Dermis blood vessel endothelial cell (primary cell): ENCODE measurements around the gene MEX3D. TPM values are rescaled to one million over a fixed set of nuclear protein-coding genes. Genes with fewer than 3 reads are reported as not detected.

ENCODE experiments used
- DNase-seq: peaks from one replicate; pipeline ENCODE4 v3.0.0; 2010
- total RNA-seq: library from RNA; depleted of rRNA; stranded (reverse); fragments of >200 nt; gene quantifications from 2 replicates; pipeline ENCODE4 v1.2.3, GENCODE V29; 2014

MEX3D gene
- 82.4 and 121 TPM in 2 replicates for total RNA-seq

DNA sequence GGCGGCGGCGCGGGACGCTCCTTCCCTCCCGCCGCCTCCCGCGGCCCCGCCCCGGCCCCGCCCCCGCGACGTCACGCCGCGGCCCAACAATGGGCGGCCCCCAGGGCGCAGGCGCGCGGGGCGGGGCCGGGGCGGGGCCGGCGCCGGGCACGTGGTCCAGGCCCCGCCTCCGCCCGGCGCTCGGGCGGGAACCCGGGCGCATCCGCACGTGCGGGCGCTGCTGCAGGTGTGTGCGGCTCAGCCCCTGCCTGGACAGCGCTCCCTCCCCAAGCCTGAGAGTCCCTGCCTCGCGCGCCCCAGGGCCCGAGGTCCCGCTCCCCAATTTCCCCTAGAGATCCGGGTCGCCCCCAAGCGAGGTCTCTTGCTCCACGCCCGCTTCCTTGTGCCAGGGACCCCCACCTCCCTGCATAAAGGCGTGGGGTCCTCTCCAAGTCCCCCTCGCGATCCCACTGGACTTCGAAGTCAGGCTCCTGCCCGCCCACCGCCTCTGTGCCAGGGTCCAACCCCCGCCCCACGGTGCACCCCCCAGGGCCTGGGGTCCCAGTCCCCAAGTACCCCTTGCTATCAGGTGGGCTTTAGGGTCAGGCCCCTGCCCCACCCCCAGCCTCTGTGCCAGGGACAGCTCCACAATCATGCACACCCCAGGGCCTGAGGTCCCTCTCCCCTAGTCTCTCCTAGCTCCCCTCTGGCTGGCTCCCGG lies at the start of gene MEX3D:
Gene MEX3D, minus strand, starts transcription at position 6 of the 700 bp plus-strand sequence. CDS start 267 bp downstream, outside the sequence.
- DNase-seq, result peak; percentile 81

DNA sequence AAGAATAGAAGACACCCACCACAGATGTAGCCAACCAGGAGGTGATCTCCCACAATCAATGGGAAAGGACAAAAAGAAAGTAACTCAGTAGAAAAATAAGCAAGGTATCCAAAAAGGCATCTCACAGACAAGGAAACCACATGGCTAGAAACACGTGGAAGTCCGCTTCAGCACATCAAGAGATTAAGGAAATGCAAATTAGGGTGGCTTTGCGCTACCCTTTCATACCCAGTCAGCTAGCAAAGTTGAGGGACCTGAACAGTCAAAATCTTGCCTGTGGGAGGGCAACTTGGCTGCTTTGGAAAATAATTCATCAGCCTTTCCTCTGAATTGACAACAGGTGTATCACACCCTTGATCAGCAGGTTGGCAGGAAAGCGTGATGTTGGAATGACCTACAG lies 48.8 kb upstream of the MEX3D start:
- no peak for DNase-seq

DNA sequence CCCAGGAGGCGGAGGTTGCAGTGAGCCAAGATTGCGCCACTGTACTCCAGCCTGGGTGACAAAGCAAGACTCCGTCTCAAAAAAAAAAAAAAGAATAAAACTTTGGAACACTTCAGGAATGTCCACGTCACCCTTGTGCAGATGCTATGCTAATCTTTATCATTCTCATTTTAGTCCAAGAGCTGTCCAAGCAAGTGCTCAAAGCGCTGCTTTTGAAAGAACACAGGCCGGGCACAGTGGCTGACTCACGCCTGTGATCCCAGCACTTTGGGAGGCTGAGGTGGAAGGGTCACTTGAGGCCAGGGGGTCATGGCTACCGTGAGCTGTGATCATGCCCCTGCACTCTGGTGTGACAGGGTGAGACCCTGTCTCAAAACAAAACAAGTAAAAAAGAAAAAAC lies 48.3 kb upstream of the MEX3D start:
- no peak for DNase-seq

DNA sequence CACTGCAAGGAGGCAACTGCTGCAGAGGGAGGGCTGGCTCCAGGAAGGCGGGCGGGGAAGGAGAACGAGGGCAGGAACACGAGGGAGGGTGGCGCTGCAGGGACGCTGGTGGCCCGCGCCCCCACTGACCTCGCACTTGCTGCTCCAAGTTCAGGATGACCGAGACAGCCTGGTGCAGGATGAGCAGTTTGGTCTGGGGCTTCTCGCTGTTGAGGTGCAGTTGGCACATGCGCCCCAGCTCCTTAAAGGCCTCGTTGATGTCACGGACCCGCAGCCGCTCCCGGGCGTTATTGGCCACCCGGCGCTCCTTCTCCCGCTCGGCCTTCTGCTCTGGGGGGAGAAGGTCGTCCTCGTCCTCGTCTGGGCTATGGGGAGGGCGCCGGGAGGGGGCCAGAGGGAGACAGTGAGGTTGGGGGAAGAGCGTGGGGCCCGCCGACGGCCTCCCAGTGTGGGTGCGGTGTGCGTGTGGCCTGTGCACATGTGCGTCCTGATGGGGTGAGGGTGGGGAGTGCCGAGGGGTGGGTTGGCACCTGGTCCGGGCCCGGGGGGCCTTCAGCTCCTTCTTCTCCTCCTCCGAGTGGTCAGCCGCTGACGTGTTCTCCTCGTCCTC lies 47.1 kb upstream of the MEX3D start:
- DNase-seq, result no peak

DNA sequence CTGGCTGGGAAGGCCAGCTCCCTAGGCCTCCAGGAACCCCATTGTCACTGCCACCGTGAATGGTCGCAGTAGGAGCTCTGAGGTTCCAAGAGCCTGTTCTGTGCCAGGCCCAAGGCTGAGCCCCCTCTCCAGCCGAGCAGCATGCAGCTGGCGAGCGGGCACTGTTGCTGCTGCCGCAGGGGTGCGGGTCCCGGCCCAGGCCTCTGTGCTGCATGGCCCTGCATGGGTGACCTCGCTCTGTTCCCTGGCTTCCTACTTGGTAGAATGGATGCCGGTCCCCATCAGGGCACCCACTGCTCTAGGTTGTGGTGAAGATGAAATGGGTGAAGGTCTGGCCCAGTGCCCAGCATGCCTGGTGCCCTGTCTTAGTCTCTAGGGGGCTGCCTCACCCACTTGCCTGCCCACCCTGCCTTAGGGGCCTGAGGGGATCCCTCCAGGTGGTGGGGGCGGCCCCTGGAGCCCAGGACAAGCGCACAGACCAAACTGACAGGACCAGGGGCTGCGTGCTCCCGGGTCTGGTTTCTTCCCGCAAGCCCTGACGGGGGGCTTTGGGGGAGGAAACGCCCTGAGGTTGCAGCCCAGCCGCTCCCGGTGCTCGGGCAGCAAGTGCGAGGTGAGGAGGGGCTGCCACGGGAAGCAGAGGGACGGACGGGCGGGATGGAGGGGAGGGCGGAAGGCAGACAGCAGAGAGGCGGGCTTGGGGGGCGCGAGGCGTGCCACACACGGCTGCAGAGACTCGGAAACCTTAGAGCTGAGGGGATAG lies 45.9 kb upstream of the MEX3D start:
- DNase-seq, result no peak

DNA sequence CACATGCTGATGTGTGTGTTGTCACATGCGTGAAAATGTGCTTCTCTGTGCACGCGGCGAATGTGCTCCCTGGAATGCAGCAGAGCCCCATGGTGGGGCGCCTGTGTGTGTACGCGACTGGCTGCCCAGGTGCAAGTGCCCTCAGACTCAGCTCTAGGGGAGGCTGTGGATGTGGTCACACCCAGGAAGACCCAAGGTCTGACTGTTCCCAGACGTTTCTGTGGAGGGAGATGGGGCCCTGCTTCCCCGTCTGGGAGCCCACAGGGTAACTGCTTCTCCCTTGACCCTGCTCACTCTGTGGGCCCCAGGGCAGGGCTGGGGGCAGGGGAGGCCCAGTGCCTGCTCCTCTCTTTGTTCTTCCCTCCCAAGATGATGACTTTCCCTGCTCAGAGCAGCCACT lies 45.0 kb upstream of the MEX3D start:
- DNase-seq, result no peak

DNA sequence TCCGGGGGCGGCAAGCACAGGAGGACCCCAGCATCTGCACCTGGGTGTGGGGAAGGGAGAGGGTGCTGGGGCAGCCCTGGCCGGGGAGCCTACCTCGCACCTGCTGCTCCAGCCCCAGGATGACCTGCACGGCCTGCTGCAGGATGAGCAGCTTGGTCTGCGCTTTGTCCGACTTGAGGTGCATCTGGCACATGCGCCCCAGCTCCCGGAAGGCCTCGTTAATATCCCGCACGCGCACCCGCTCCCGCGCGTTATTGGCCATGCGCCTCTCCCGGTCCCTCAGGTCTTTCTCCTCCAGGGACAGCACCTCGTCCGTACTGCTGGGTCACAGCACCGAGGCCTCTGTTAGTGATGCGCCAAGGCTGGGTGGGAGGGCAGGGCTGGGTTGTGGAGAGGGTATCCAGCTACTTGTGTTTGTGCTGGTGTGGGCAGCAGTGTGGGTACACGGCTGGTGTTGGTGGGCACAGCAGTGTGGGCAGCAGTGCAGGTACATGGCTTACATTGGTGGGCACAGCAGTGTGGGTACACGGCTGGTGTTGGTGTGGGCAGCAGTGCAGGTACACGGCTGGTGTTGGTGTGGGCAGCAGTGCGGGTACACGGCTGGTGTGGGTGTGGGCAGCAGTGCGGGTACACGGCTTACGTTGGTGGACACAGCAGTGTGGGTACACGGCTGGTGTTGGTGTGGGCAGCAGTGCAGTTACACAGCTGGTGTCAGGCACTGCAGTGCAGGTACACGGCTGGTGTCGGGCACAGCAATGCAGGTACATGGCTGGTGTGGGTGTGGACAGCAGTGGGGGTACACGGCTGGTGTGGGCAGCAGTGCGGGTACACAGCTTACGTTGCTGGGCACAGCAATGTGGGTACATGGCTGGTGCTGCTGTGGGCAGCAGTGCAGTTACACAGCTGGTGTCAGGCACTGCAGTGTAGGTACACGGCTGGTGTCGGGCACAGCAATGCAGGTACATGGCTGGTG lies 44.3 kb upstream of the MEX3D start:
- DNase-seq, result no peak

DNA sequence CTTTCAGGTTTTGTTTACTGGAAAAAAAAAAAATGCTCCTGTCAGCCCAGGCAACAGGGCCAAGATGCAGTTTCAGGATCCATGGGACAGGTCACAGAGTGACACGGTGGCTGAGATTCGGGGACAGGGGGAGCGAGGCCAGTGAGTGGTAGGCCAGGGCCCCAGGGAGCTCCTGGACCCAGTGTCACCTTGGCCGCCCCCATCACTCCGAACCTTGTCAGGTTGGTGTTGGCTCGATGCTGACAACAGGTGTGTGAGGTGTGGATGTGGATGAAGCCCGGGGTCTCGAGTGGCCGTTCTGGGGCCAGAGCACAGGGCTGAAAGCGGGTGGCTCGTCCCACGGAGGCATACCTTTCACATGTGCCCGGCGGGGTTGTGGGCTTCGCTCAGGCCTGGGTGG lies 43.2 kb upstream of the MEX3D start:
- no peak for DNase-seq

DNA sequence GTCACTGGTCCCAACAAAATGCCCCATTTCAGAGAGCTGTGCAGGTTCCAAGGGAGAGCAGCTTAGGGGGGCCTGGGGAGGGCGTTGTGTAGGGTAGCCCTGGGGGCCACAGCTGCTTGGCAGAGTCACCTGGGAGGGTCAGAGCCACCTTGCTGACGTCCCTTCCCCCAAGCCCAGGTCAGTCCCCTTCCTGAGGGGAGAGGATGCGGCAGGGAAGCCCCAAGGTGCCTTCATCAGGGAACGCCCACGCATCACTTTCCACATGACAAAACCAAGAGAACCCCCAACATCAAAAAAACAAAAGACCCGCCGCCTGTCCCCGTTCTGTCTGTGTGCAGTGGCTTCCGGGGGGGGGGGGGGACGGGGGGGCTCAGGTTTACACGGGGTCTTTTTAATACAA lies 42.5 kb upstream of the MEX3D start:
- no peak for DNase-seq

DNA sequence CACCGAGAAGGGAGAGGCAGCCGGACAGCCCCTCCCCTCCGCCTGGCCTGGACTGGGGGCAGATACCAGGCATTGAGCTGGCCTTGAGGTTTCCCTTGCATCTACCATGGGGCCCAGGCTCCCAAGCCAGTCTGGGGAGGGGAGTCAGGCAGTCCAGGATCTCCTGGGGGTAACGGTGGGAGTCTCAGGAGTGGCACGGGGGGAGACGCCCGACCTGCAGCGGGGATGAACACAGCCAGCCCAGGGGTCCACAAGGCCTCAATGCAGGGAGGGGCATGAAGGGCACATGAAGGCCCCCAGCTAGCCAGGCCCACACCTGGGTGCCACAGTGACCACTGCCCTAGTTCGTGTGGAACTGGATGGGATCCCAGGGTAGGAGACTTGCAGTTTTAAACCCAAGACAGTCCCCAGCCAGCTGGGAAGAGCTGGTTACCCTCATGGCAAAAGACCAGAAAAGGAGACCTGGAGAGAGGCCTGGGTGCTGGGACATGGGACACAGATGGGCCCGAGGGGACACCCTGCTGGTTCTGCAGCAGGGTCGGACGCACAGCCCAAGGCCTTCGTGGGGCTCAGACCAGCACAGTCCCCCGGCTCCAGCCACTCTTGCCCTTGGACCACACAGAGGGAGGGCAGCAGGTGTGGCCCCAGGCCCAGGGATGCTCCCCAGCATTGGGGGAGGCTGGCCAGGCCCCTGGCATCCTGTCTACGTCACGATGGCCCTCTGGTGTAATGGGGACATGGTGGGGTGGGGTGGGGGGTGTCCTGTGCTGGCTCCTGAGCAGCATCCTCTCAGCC lies 41.8 kb upstream of the MEX3D start:
- DNase-seq, result no peak

DNA sequence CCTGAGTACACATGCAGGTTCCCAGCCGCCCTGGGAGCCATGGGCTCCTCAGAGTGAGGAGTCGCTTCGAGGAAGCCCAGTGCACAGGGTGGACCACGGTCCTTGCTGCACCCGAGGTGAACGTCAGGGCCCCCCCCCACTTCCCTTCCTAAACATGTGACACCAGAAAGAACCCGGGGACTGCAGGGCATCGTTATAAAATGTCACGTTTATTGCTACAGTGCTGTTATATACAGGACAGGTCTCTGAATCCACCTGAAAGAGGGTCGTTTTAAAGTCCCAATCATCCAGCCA lies 40.9 kb upstream of the MEX3D start:
- DNase-seq, result no peak

DNA sequence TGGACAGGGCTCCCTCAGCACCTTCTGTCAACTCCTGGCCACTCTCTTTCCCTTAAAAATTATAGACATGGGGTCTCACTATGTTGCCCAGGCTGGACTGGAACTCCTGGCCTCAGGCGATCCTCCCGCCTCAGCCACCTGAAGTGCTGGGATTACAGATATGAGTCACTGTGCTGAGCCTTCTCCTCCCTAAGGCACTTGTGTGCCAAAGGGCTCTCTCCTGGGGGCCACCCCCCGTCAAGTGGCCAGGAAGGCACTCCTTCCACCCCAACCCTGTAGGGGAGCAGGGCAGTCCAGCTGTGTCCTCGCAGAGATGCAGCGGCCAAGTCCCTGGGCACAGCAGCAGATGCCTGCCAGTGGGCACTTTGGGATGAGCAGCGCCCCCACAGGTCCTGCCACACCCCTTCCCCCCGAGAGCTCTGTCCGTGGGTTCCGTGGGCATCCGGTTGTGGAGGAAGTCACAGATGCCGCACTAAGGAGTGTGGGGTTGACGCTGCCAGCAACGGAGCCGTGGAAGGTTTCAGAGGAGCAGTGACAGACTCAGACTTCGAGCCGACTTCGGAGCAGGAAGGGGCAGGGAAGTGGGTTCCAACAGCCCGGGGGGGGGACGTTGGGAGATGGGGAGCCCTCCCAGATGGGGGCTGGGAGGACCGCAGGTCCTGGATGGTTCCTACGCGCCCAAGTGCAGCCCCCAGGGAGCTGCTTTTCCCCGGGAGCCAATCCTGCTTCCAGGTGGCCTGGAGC lies 40.4 kb upstream of the MEX3D start:
- no peak for DNase-seq

DNA sequence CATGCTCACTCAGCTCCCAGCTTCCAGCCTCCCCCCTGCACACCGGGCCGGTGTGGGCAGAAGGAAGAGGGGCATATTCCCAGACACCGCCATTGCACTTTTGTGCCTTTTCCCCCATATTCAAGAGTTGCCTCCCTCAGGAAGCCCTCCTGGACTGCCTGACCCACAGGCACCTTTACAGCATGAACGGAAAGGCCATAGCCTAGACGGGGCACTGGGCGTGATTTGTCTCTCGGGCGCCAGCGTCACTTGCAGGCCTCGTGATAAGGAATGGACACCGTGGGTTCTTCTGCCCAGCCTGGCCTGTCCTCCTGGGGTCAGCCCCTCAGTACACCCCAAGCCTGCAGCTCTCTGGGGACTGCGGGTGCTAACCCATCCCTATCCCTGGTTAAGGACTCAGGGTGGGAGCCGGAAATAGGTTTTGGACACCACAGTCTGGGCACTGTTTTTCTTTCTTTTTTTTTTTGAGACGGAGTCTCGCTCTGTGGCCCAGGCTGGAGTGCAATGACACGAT lies 38.1 kb upstream of the MEX3D start:
- no peak for DNase-seq

DNA sequence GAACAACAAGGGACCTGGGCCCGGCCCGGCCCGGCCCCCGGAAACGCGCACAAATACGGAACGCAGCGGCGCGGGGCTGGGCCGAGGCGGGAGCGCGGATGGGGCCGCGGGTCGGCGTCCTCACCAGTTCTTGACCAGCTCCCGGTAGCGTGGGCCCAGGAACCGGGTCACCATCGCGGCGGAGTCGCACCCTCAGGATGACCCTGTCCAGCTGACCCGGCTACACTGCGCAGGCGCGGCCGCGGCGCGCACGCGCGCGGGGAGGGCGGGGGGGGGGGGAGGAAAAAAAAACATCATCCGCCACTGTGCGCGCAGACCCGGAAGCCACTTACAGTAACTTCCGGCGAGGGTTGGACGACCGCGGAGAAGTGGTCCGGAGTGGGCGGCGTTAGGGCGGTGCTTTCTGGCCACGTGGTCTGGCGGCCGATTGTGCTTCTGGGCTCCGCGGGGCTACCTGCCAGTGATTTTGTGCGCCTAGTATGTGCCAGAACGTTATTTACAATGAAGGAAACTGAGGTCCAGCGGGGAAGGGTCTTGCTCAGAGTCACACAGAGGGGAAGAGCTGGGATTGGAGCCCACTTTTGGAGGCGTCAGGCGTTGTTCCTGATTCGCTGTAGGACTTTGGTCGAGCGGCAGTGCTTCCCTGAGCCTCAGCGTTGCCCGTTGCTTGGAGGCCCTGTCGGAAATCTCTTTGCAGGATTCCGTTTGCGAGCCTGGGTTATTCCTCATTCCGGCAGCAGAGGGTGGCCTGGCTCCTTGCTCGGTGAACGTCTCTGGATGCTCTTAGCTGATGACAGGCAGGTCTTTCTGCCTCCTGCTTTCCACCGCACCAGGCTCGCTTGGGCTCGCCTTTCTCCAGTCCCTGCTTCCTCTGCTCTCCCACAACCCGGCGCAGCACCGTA lies 37.4 kb upstream of the MEX3D start, which contains the start of gene UQCR11:
Gene UQCR11, minus strand, starts transcription at position 227 of the 902 bp plus-strand sequence. Its CDS starts 53 bp downstream, at position 174.
- peak; percentile 96 for DNase-seq

DNA sequence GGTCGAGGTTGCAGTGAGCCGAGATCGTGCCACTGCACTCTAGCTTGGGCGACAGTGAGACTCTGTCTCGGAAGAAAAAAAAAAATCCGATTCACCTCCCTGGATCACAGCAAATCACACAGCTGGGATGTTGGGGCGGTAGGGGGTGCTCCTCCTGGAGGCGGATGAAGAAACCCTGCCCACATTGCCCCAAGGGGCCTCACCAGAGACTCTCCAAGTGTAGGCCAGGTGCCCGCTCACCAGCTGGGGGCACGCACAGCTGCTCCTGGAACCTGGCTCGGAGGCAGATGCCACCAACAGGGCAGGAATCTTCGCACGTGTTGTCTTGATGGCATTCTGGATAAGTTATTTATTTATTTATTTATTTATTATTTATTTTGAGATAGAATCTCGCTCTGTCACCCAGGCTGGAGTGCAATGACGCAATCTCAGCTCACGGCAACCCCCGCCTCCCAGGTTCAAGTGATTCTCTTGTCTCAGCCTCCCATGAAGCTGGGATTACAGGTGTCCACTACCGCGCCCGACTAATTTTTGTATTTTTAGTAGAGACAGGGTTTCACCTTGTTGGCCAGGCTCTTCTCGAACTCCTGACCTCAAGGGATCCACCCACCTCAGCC lies 34.1 kb upstream of the MEX3D start:
- no peak for DNase-seq

DNA sequence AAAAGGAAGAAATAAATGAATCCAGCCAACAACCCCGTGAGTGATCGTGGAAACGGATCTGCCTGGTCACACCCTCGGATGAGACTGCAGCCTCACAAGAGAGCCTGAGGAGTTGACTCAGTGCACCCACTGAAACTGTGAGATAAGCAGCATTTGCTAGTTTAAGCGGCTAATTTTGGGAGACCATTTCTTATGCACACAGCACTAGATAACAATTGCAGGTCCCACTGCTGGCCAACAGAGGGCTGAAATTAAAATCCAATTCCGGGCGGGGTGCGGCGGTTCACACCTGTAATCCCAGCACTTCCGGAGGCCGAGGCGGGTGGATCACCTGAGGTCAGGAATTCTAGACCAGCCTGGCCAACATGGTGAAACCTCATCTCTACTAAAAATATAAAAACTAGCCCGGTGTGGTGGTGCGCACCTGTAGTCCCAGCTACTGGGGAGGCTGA lies 33.5 kb upstream of the MEX3D start:
- DNase-seq, result no peak

DNA sequence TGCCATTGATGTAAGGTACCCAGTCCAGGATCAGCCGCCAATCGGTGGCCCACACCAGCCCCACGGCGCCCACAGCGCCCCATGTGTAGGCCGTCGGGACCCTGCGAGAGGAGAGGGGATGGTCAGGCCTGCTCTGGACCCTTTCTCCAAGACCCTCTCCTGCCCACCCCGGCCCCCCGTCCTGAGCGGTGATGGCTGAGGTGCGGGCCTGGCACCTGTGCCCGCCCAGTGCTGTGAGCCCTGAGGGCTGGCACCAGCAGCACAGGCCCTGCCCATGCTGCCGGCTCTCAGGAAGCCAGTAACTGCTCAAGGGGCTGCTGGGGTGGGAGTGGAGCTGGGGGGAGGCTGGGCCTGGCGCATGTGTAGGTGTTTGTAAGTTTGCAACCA lies 31.3 kb upstream of the MEX3D start:
- DNase-seq, result no peak

DNA sequence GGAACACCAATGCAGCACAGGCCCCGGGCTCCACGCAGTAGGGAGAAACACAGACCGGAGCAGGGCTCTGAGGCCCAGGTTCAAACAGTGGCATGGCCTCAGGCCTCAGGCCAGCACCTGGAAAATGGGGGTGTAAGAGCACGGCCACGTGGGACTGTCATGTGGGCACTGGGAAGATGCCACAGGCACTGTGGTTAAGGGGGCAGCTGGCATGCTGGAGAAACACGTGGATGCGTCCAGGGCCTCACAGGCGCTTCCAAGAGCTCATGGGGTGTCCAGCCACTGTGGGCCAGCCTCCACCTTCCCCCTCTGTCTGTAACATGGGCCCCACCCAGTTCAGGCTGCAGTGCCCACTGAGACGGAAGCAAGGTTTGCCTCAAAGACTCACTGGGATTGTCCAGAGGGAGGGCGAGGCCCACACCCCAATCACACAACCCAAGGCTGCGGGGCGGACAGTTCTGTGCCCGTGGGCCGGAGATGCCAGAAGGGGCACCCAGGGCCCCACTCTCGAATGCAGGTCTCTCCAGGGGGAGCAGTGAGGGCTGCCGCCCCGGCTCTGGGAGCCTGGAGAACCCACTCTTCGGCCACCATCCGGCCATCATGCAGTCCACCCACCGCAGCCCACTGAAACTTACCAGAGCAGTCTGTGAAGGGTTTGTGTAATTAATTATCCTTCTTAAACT lies 30.8 kb upstream of the MEX3D start:
- no peak for DNase-seq

DNA sequence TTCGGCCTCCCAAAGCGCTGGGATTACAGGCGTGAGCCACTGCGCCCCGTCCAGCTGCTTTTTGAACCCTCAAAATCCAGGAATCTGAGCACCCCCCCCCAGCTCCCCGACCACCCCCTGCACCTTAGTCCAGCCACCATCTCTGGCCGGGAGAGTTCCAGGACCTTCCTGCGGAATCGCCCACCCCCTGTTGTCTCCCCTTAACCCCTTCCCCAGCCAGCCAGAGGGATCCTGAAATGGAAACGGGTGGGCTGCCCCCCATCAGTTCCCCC lies 25.3 kb upstream of the MEX3D start:
- no peak for DNase-seq
